ENCODE measurements around the gene PLEKHN1.

Gene PLEKHN1

DNA sequence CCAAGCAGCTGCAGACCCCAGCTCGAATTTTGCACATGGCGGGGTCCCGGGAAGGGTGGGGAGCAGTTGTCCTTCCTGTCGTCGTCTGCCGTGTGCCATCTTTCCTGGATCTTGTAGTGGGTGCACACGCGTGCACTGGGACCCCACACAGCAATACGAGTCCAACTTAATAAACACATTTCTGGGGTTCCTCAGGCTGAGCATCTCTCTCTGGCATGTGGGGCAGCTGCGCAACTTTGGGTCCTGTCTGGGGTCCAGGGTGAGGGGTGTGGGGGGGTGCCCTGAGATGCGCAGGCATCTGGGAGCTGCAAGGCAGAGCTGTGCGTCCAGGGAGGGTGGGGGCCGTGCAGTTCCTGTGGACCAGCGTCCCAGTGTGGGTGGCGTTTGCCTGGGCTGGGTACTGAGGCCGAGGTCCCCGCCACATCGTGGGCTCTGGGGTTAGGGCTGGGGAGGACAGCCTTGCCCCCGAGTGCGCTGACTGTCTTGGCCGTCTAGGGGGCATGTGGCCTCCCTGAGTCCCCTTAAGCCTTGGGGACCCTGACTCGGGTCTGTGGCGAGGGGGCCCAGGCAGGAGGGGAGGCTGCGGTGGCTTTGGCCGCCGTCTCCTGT, 652 bp upstream of the PLEKHN1 start:
- Histone ChIP-seq H3K4me1 (ENCODE audit: insufficient read depth, low read length, severe bottlenecking) (peaks cover 22% of the 10 kb centered on the region), H3K4me2 (ENCODE audit: low read length) (no peak overlapping the region), H3K9ac (ENCODE audit: low read length) (no peak overlapping the region), H3K9me2 (ENCODE audit: low read depth, low read length) (no peaks in the 10 kb centered on the region), H2AFZ (ENCODE audit: low read length) (no peak overlapping the region), H3K27me3 (ENCODE audit: insufficient read depth, low read length) (no peaks in the 10 kb centered on the region; the same call in 1 of the 2 replicates), H3F3A (ENCODE audit: insufficient read depth, low read length) (no peaks in the 10 kb centered on the region), H3K79me2 (ENCODE audit: insufficient read depth, low read length) (no peaks in the 10 kb centered on the region), H3K27ac (ENCODE audit: low read depth, low read length, poor library complexity, severe bottlenecking) (no peak overlapping the region), H3K9me3 (ENCODE audit: low read length) (no peaks in the 10 kb centered on the region), H3K36me3 (ENCODE audit: insufficient read depth, low read length) (no peaks in the 10 kb centered on the region; the same call in 1 of the 2 replicates), H3K4me3 (ENCODE audit: low read depth, low read length, poor library complexity, severe bottlenecking) (no peak overlapping the region), H4K20me1 (ENCODE audit: insufficient read depth, low read length) (no peaks in the 10 kb centered on the region)
- no peak for TF ChIP-seq CTCF (IDR thresholded peaks at IDR 0.05; ENCODE audit: low read length)
- TF ChIP-seq EZH2 (IDR thresholded peaks at IDR 0.05; ENCODE audit: borderline replicate concordance, low read length) = no peak

GRCh38 chr1:966704-967300, 520 bp downstream of the PLEKHN1 start:
- Histone ChIP-seq H3F3A (ENCODE audit: insufficient read depth, low read length) (no peaks in the 10 kb centered on the region), H3K9me2 (ENCODE audit: low read depth, low read length) (no peaks in the 10 kb centered on the region), H3K4me1 (ENCODE audit: insufficient read depth, low read length, severe bottlenecking) (peaks cover 14% of the 10 kb centered on the region), H4K20me1 (ENCODE audit: insufficient read depth, low read length) (no peaks in the 10 kb centered on the region), H3K4me3 (ENCODE audit: low read depth, low read length, poor library complexity, severe bottlenecking) (peak overlapping the region; percentile 57), H3K27ac (ENCODE audit: low read depth, low read length, poor library complexity, severe bottlenecking) (no peak overlapping the region), H3K36me3 (ENCODE audit: insufficient read depth, low read length) (no peaks in the 10 kb centered on the region; the same call in 1 of the 2 replicates), H2AFZ (ENCODE audit: low read length) (no peak overlapping the region), H3K27me3 (ENCODE audit: insufficient read depth, low read length) (no peaks in the 10 kb centered on the region; the same call in 1 of the 2 replicates), H3K79me2 (ENCODE audit: insufficient read depth, low read length) (no peaks in the 10 kb centered on the region), H3K9me3 (ENCODE audit: low read length) (no peaks in the 10 kb centered on the region), H3K9ac (ENCODE audit: low read length) (peak overlapping the region; percentile 33; the same call in 1 of the 2 replicates), H3K4me2 (ENCODE audit: low read length) (peak overlapping the region; percentile 76)
- no peak for TF ChIP-seq EZH2 (IDR thresholded peaks at IDR 0.05; ENCODE audit: borderline replicate concordance, low read length)
- TF ChIP-seq CTCF (IDR thresholded peaks at IDR 0.05; ENCODE audit: low read length) = no peak

GRCh38 chr1:967466-968343, 1.4 kb downstream of the PLEKHN1 start:
- no peaks in the 10 kb centered on the region for H3K9me3 ChIP-seq (ENCODE audit: low read length)
- no peak overlapping the region for H2AFZ ChIP-seq (ENCODE audit: low read length)
- H3K4me1 ChIP-seq (ENCODE audit: insufficient read depth, low read length, severe bottlenecking) = peaks cover 14% of the 10 kb centered on the region
- no peaks in the 10 kb centered on the region for H3K79me2 ChIP-seq (ENCODE audit: insufficient read depth, low read length)
- H4K20me1 ChIP-seq (ENCODE audit: insufficient read depth, low read length) = no peaks in the 10 kb centered on the region
- H3K27ac ChIP-seq (ENCODE audit: low read depth, low read length, poor library complexity, severe bottlenecking) = no peak overlapping the region
- no peaks in the 10 kb centered on the region for H3K9me2 ChIP-seq (ENCODE audit: low read depth, low read length)
- H3F3A ChIP-seq (ENCODE audit: insufficient read depth, low read length) = no peaks in the 10 kb centered on the region
- no peaks in the 10 kb centered on the region; the same call in 1 of the 2 replicates for H3K36me3 ChIP-seq (ENCODE audit: insufficient read depth, low read length)
- TF ChIP-seq EZH2 (IDR thresholded peaks at IDR 0.05; ENCODE audit: borderline replicate concordance, low read length) (no peak), CTCF (IDR thresholded peaks at IDR 0.05; ENCODE audit: low read length) (no peak)
- H3K4me3 ChIP-seq (ENCODE audit: low read depth, low read length, poor library complexity, severe bottlenecking) = no peak overlapping the region
- H3K4me2 ChIP-seq (ENCODE audit: low read length) = no peak overlapping the region
- no peak overlapping the region for H3K9ac ChIP-seq (ENCODE audit: low read length)
- H3K27me3 ChIP-seq (ENCODE audit: insufficient read depth, low read length) = no peaks in the 10 kb centered on the region; the same call in 1 of the 2 replicates
